HG02610 (cell line): ENCODE results near the gene ISCU.
A peak's percentile ranks its signal among the peaks of the same experiment; 100 is the strongest.
"Not testable (repeated sequence)": the region's sequence is repeated elsewhere in the genome, so short reads cannot be mapped to it uniquely, and the experiment has no call there.

ENCODE experiments used
- ATAC-seq: cut with Tn5 transposase; IDR thresholded peaks from one replicate; pipeline ENCODE4 v1.9.1; 2021; ENCODE audit warnings: mild to moderate bottlenecking, moderate library complexity; ENCODE audit not compliant: unreplicated experiment

Gene ISCU

DNA sequence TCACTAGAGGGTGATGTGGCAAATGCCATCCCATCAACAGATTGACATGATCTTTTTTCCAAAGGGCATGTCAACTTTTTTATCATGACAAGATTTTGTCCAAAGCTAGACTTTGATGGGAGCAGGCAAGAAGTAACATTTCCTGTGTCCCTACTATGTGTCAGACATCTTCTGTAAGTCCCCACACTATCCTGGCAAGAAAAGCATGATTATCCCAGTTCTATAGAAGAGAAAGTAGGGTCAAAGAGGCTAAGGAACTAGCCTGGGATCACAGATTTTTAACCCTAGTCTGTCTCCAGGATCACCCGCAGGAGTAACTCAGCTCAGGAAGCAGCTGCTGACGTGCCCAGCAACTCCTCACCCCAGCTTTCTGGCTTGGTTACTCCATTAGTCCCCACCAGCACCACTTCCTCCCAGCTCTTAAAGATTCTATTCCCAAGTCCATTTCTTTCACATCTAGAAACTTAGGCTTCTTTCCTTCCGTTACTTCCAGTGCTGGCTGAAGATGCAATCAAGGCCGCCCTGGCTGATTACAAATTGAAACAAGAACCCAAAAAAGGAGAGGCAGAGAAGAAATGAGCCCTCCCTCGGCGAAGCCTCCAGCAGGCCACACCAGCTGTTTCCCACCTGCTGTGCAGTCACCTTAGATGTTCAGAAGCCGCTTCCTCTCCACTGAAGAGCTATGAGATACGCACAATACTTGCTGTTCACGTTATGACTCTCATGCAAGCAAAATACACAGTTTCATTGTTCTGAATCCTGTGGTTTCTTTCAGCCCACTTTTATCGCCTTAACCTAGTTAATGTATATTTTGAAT, 6.2 kb downstream of the ISCU start:
- peak; percentile 64 for ATAC-seq

DNA sequence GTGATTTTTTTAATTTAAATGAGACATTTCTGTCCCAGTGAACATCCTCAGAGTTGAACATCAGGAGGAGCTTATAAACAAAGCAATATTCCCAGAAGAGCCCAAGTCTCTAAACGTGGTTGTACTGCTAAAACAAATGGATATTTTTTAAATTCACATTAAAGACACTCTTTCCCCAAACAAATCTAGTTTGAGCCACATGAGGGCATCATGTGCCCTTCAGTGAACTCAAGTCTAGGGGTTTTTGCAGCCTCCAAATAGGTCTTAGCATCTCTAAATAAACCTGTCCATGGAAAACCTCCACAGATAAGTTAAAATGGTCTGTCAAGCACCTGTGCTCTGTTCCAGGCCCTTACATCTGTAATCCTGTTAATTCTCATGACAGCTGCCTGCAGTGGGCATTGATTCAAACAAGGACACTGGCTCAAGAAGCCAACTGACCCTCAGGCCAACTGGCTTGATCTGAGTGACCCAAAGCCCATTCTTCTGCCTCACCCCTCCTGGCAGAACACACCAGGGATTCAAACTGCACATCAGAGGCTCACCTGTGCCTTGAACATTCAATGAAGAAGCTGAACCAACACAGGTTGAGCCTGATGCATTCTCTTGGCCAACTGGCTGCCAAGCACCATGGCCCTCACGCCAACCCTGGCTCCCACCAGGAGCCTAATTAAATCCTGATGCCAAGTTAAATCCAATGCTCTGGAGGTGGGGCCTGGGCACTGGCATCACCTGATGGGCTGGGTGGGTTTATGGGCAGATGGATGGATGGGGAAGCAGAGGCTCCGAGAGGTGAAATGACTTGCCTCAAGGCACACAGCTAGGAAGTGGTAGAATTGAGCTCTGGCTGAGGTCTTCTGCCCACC, 8.6 kb downstream of the ISCU start:
- no peak for ATAC-seq

DNA sequence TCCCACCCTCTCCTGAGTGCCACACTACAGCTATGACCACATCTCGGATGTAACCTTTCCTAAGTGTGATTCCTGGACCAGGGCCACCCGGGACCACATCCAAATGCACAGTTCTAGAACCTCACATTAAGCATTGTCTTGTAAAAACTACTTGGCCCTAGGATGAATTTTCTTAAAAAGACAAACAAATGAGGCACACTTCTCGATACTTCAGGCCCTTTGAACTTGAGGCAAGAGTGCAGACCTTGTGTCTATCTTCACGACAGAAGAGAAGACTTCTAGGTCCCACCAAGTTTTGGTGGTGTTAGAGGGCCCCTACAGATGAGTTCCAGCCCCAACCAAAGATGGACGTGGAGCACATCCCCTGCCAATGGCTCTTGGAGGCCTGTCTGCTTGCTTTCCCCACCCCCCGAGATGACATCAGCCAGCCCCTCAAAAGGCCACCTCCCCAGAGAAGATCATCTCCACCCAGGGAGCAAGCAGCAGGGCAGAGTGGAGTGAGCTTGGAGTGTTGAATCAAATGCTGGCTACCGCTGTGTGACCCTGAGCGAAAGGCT, 9.3 kb downstream of the ISCU start:
- no peak for ATAC-seq

DNA sequence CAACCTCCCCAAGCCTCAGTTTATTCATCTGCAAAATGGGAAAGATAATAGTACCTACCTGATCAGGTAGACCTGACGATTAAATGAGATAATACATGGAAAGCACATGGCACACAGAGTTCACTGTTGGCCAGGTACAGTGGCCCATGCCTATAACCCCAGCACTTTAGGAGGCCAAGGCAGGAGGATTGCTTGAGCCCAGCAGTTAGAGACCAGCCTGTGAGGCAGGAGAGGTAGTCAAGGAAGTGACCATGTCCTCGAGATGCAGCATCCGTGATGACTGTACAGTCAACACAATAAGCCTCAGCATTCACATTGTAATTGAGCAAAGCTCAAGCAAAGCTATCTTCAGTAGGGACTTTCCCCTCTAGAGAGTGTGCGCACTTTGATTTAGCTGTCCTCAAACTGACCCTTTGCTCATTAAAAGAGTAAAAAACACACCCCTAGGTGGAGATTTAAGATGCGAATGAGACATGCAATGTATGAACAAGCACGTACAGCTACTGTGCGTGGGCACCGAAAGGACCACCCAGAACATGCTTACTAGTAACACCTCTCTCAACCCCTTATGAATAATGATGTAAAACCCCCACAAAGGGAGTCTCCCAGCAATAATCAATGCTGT, 9.9 kb downstream of the ISCU start:
- no peak for ATAC-seq

DNA sequence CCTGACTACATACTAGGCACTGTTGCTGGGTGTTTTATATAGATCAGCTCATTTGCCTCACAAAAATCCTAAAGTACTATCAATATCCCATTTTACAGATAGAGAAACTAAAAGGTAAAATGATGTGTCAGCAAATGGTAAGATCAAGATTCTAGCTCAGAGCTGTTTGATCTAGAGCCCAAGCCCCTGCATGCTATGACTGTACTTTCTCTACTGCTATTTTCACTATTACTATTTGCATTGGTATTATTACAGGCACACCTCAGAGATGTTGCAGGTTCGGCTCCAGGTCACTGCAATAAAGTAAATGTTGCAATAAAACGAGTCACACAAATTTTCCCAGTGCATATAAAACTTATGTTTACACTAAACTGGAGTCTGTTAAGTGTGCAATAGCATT, 10.9 kb downstream of the ISCU start:
- peak; percentile 43 for ATAC-seq

DNA sequence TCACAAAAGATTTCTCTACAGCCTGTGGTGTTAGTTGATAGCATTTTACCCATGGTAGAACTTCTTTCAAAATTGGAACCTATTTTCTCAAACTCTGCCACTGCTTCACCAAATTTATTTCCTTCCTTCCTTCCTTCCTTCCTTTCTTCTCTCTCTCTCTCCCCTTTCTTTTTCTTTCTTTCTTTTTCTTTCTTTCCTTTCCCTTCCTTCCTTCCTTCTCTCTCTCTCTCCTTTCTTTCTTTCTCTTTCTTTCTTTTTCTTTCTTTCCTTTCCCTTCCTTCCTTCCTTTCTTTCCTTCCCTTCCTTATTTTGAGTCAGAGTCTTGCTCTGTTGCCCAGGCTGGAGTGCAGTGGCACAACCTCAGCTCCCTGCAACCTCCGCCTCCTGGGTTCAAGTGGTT, 11.9 kb downstream of the ISCU start:
- not testable (repeated sequence) for ATAC-seq

DNA sequence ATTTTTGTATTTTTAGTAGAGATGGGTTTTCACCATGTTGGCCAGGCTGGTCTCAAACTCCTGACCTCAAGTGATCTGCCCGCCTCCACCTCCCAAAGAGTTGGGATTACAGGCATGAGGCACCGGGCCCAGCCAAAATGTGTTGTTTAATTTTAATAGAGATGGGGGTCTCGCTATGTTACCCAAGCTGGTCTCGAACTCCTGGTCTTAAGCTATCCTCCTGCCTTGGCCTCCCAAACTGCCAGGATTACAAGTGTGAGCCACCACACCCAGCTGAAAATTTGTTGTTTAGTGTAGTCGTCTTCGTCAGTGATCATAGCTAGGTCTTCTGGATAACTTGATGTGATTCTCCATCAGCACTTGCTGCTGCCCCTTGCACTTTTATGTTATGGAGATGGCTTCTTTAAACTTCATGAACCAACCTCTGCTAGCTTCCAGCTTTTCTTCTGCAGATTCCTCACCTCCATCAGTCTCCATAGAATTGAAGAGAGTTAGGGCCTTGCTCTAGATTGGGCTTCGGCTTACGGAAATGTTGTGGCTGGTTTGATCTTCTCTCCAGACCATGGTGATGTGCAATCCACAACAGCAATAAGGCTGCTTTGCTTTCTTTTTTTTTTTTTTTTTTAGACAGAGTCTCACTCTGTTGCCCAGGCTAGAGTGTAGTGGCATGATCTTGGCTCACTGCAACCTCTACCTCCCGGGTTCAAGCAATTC, 13.0 kb downstream of the ISCU start:
- no peak for ATAC-seq

DNA sequence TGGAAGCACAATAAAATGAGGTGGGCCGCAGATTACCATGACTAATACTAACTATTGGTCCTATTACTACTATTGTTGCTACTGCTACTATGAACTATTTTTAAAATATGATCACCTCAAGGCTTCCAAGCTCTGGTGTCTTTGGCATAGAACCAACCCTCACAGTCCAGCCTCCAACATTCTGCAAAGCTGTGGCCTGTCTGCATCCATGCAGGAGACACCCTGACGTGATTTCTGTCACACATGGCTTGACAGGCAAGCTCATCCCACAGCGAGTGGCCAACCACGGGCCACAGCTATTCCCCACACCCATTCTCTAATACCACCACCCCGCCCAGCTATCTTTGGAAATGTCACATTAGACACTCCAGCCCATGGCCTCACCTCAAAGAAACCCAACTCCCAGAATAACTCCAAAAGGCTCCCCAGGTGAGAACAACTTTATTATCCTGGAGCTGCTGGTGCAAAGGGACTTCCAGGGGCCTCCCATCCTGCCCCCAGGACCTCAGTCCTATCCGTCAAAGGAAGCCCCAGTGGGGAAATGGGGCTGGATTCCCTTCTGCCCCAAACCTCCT, 14.4 kb downstream of the ISCU start:
- no peak for ATAC-seq

DNA sequence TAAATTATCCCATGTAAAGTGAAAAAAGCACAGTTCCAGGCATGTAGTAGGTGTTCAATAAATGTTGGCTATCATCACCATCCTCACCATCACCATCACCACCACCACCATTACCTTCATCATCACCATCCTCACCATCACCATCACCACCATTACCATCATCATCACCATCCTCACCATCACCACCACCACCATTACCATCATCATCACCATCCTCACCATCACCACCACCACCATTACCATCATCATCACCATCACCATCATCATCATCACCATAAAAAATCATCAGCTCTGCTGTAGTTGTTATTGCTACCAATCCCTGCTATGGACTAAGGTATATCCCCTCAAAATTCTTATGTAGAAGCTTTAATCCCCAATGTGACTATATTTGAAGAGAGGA, 15.1 kb downstream of the ISCU start:
- no peak for ATAC-seq

DNA sequence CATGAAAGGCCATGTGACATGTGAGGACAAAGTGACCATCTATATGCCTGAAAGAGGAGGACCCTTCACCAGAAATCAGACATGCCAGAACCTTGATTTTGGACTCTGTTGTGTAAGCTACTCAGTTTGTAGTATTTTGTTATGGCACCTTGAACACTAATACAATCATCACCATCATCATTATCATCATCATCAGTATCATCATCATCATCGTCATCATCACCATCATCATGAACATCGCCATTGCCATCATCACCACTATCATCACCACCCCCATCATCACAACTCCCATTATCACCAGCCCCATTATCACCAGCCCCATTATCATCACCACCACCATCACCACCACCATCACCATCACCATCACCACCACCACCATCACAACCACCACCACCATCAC, 15.9 kb downstream of the ISCU start:
- ATAC-seq: no peak

DNA sequence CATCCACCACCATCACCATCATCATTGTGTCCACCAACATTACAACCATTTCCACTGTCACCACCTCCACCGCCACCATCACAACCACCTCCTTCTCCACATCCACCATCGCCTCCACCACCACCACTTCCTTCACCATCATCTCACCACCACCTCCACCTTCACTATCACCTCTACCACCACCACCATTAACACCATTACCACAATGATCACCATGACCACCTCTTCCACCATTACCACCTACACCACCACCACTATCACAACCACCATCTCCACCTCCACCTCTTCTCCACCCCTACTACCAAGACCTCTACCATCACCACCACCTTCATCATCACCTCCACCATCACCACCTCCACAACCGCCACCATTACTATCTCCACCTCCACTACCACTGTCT, 16.4 kb downstream of the ISCU start:
- ATAC-seq: no peak

DNA sequence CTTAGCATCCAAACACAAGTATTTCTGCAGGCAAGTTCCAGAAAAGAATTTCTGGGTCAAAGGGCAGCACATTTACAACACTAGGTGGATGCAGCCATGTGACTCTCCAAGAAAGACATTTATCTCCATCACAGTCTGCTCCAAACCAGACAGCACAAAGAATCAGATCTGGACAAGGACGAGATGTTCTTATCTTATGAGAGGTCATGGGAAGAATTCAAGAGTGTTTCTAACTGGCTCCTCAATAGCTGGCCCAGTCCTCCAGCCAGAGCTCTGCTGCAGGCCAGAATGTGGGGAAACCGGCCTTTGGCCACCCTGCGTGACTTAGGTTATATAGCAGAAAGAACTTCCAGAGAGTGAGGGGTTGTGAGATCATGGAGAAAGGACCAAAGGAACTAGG, 18.1 kb downstream of the ISCU start:
- ATAC-seq: no peak

DNA sequence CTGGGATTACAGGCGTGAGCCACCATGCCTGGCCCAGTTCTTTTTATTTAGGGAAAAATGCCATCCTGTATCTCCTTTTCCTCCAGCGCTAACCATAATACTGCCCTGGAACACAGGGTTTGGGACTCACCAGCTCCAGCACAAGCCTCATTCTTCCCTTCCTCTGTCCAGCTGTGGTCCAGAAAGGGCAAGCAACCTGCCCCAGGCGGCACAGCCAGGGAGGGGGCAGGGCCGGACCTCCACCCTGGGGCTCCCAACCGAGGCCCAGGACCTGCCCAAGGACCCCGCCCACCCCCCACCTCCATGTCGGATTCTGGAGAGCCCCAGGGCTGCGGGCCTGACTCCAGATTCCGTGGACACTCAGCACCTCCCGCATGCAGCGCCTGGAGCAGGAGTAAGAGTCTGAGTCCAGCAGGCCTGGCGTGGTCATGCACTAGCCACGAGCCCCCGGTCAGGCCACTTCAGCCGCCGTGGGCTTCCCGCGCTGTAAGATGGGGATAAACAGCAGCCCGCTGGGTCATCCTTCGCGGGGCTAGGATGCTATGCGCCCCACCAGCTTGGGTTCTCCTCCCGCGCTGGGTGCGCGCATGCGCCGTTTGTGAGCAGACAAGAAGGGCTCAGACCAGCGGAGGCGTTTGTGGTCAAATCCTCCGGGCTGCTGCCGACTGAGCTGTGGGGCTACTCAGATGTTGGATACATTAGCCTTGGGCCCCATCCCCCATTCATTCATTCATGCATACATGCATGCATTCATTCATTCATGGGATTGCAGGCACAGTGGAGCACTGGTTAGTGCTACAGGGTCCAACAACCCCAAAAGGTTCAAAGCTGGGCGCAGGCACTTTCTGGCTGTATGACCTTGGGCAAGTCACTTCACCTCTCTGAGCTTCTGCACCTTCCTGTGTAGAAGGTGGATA, 19.2 kb downstream of the ISCU start:
- no peak for ATAC-seq

DNA sequence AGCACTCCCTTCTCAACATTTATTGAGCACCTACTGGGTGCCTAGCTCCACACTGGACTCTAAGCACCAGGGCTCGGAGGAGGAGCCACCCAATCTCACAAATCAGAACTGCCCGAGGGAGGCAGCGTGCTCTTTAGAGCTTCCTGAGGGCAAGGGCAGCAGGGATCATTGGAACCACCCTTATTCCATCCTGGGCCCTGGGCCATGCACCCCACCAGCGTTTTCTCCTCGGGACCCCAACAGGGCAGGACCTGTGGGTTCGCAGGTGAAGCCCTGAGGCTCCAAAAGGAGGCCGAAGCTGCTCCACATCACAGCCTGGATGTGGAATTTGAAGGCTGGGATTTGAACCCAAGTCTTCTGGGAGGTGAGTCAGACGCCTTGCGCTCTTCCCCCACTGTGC, 20.1 kb downstream of the ISCU start:
- ATAC-seq: no peak

DNA sequence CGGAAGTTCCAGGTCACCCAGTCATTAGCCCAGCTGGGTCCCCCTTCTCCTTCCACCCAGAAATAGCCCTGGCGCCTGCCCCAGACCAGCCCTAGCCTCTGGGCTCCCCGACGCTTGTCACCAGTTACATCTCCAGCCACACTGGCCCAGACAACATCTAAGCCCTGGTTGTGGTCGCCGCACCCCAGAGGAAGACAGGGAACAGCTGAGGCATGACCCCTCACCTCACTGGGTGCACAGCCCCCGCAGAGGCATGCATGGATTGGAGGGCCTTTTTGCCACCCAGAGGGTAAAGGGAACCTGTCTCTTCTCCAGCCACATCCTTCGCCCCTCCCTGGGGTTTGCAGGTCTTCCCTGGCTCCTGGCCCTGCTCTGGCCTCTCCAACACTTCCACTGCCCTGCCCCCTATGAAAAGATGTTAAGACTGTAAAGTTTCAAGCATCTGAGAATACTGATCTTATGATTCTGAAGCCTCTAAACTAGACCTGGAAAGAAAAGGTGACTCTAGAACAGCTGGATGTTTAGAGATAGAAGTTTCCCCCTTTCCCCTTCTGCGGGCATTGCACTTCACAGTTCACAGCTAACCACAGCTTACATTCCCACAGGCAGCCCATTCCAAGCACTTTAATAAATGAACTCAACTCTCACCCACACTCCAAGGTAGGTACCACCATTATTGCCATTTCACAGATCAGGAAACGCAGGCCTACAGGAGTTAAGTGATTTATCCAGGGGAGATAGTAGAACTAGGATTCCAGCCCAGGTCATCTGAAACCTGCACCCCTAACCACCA, 20.8 kb downstream of the ISCU start:
- no peak for ATAC-seq

DNA sequence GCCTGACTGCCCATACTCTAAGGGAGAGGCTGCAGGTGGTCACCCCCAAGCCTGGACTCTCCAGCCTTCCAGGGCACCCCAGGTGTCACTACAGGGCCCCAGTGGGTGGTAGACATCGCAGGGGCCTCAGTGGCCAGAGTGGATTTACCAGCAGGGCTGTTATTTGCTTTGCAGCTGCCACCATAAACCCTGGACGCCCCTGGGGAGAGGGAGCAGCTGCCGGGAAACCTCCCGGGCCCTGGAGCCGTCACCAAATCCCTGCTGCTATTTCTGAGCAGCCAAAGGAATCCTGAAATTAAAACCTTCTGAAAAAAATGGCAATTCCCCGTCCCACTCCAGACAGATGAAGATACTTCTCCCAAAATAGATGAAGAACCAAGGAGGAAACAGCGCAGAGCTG, 21.6 kb downstream of the ISCU start:
- no peak for ATAC-seq

DNA sequence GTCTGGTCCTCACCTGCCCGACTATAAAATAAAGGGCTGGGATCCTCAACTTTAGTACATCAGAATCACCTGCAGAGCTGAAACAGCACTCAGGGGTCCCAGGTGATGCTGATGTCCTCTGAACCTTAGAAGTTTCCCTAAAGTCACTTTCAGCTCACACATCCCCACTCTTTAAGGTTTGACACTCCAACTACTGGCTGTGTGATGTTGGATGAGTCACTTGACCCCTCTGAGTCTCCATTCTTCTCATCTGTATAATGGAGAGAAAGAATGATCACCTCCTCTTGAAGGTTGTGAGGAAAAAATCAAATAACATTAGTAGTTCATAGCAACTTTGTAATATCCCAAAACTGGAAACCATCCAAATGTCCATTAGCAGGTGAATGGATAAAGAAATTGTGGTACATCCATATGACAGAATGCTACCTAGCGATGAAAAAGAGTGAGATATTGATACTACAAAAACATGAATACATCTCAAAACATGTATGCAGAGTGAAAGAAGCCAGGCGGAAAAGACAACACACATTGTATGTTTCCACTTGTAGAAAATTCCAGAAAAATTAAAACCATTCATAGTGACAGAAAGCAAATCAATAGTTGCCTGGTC, 22.2 kb downstream of the ISCU start:
- no peak for ATAC-seq

DNA sequence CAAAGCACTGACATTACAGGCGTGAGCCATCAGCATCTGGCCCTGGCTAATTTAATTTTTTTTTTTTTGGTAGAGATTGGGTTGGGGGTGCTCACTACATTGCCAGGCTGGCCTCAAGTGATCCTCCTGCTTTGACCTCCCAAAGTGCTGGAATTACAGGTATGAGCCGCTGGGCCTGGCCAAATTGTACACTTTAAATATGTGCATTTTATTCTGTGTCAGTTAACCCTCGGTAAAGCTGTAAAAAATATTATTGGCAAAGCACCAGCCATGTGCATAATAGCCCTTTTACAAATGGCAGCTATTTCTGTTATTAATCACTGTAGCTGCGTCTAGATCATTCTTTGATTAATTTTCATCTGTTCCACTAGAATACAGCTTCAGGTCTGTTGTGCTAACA, 23.5 kb downstream of the ISCU start:
- no peak for ATAC-seq
